NCI-H2171 treated with DMSO at 0.1 percent for 48 hours (cell line): ENCODE results near the gene TMEM80.
A peak's percentile ranks its signal among the peaks of the same experiment; 100 is the strongest.
"Not testable (repeated sequence)": the region's sequence is repeated elsewhere in the genome, so short reads cannot be mapped to it uniquely, and the experiment has no call there.

Experiments
- DNase-seq: peaks from one replicate; lab custom pipeline; 2025; lab: John Stamatoyannopoulos, UW

The TMEM80 gene

GRCh38 chr11:679271-680207 is 16.1 kb upstream of the TMEM80 start:
- no peak for DNase-seq

GRCh38 chr11:680476-680875 is 15.1 kb upstream of the TMEM80 start:
- no peak for DNase-seq

- DNase-seq = no peak
Observed at GRCh38 chr11:680970-681369, 14.6 kb upstream of the TMEM80 start.

GRCh38 chr11:686451-687243 is 9.0 kb upstream of the TMEM80 start:
- DNase-seq = no peak

- DNase-seq = no peak
Observed at GRCh38 chr11:687751-688150, 7.9 kb upstream of the TMEM80 start.

- DNase-seq = no peak
Observed at GRCh38 chr11:688681-689080, 6.9 kb upstream of the TMEM80 start.

GRCh38 chr11:689625-690024 is 6.0 kb upstream of the TMEM80 start:
- no peak for DNase-seq

GRCh38 chr11:690244-690643 is 5.4 kb upstream of the TMEM80 start:
- DNase-seq = not testable (repeated sequence)

GRCh38 chr11:690738-691633 is 4.6 kb upstream of the TMEM80 start:
- DNase-seq = no peak

GRCh38 chr11:691710-692590 is 3.7 kb upstream of the TMEM80 start:
- no peak for DNase-seq

- no peak for DNase-seq
Observed at GRCh38 chr11:692824-693414, 2.7 kb upstream of the TMEM80 start.

GRCh38 chr11:693415-693831 is 2.2 kb upstream of the TMEM80 start:
- no peak for DNase-seq

GRCh38 chr11:693887-694562 is 1.6 kb upstream of the TMEM80 start:
- DNase-seq = no peak

- peak; percentile 88 for DNase-seq
Observed at GRCh38 chr11:694563-695287, 891 bp upstream of the TMEM80 start, which contains the start of gene DEAF1. TSS of gene DEAF1 (minus strand) at chr11:695222. CDS start at chr11:695047, 175 bp downstream.

GRCh38 chr11:695288-695537 is 403 bp upstream of the TMEM80 start:
- no peak for DNase-seq

- no peak for DNase-seq
Observed at GRCh38 chr11:696955-697491, 1.4 kb downstream of the TMEM80 start.

GRCh38 chr11:697811-698311 is 2.2 kb downstream of the TMEM80 start:
- DNase-seq = no peak

GRCh38 chr11:698493-699115 is 3.0 kb downstream of the TMEM80 start:
- no peak for DNase-seq

GRCh38 chr11:699116-699508 is 3.5 kb downstream of the TMEM80 start:
- no peak for DNase-seq
